Measurements from ENCODE around the gene ZFR2.

DNA sequence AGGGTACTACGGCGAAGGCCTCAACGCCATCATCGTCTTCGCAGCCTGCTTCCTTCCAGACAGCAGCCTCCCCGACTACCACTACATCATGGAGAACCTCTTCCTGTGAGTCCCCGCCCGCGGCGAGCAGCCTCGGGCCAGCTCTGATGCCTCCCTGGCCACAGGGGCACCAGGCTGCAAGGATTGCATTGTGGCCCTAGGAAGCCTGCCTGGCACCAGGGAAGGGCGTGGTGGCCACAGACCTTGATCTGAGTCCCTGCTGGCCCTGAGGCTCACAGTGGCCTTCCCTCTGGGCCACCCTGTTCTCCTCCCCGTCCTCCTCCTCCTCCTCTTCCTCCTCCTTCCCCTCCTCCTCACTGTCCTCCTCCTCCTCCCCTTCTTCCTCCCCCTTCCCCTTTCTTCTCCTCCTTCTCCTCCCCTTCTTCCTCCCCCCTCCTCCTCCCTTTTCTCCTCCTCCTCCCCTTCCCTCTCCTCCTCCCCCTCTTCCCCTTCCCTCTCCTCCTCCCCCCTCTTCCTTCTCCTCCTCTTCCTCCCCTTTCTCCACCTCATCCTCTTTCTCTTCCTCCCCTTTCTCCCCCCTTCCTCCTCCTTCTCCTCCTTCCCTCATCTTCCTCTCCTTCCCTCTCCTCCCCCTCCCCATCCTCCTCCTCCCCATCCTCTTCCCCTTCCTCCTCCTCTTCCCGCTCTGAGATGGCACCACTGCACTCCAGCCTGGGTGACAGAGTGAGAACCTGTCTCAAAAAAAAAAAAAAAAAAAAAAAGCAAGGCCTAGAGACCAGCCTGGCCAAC, 39.6 kb upstream of the ZFR2 start:
- TF ChIP-seq, protein P1, sequence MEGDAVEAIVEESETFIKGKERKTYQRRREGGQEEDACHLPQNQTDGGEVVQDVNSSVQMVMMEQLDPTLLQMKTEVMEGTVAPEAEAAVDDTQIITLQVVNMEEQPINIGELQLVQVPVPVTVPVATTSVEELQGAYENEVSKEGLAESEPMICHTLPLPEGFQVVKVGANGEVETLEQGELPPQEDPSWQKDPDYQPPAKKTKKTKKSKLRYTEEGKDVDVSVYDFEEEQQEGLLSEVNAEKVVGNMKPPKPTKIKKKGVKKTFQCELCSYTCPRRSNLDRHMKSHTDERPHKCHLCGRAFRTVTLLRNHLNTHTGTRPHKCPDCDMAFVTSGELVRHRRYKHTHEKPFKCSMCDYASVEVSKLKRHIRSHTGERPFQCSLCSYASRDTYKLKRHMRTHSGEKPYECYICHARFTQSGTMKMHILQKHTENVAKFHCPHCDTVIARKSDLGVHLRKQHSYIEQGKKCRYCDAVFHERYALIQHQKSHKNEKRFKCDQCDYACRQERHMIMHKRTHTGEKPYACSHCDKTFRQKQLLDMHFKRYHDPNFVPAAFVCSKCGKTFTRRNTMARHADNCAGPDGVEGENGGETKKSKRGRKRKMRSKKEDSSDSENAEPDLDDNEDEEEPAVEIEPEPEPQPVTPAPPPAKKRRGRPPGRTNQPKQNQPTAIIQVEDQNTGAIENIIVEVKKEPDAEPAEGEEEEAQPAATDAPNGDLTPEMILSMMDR (IDR thresholded peaks at IDR 0.05; ENCODE audit: low read length), result no peak
- TF ChIP-seq EZH2 (IDR thresholded peaks at IDR 0.05; ENCODE audit: borderline replicate concordance, low read length), result no peak

Measured in OCI-LY1 (cell line).